RPMI7951 (cell line): Measurements from ENCODE around the gene CDH23. TPM values are rescaled to one million over a fixed set of nuclear protein-coding genes. Genes with fewer than 3 reads are reported as not detected.

ENCODE experiments used
- DNase-seq: peaks from one replicate; pipeline ENCODE4 v3.0.0-alpha.2; 2012; ENCODE audit warnings: low read depth
- total RNA-seq: library from RNA; depleted of rRNA; stranded (reverse); fragments of >200 nt; shearing (Covaris generic); gene quantifications from 2 replicates; pipeline ENCODE4 v1.2.3, GENCODE V29; 2014

CDH23 gene
- total RNA-seq, 1 experiment from 2014 or later: not detected

DNA sequence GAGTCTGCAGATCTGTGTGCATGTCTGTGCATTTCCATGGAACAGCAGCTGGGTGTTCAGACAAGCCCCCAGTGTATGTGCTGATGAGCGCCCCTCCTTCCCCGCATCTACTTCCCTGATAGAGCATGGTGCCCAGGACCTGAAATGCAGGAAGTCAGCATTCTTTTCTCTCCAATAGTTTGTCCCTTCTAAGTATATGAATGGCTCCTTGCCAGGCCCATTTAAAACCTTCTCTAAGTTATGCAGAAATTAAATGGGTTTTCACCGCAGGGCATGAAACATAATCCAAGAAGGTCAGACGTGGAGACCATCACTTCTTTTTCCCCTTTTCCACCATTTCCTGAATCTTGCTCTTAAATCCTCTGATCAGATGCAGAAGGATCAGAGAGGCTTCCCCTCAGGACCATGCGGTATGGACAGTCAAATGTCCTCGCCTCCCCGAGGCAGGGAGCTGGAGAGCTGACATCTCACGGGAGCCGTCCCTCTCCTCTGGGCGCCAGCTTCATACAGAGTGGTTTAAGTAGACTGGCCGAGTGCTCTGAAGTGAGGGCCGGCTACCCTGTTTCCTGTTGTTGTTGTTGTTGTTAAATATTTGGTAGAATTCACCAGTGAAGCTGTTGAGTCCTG is 167.6 kb downstream of the CDH23 start:
- DNase-seq: no peak

DNA sequence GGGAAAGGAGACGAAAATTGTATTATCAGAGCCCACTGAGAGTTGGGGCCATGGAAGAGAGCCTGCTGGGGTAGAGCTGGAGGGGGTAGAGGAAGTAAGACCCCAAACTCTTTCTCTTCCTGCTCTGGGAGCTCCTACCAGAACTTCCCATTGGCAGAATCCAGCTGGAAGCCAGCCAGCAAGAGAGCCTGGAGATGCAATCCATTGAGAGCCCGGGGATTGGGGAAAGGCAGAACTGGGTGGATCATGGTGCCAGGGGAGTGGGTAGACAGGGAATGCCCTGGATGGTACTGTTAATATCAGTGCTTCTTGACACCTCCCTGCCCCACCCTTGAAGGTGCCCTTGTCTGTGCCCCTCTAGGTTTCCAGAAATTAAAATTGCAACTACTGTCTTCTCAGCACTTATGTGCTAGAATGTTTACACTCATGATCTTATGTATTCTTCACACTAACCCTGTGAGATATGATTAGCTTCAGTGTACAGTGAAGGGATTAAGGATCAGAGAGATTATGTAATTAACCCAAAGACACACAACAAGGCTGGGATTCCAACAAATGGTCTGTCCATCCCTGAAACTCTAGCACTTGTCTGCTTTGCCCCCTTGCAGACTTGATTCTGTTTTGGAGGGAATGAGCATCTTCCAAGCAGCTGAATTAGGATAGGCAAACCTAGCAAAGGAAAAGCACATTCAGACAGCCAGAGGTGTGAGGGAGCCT is 168.7 kb downstream of the CDH23 start:
- DNase-seq: no peak

DNA sequence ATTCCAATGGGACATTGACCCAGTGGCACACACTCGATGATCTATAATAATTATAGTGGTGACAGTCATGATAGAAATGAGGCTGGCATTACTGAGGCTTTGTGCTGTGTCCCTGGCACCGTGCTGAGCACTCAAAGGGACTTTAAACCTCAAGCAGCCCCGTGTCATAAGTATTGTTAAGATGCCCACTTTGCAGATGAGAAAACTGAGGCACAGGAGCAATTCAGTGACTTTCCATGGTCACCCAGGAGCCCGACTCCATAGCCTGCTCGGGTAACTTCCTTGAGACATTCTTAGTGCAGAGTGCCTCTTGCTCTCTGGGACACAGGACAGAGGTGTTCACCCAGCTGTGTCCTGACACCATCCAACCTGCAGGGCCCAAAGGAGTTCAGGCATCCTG is 170.3 kb downstream of the CDH23 start:
- no peak for DNase-seq

DNA sequence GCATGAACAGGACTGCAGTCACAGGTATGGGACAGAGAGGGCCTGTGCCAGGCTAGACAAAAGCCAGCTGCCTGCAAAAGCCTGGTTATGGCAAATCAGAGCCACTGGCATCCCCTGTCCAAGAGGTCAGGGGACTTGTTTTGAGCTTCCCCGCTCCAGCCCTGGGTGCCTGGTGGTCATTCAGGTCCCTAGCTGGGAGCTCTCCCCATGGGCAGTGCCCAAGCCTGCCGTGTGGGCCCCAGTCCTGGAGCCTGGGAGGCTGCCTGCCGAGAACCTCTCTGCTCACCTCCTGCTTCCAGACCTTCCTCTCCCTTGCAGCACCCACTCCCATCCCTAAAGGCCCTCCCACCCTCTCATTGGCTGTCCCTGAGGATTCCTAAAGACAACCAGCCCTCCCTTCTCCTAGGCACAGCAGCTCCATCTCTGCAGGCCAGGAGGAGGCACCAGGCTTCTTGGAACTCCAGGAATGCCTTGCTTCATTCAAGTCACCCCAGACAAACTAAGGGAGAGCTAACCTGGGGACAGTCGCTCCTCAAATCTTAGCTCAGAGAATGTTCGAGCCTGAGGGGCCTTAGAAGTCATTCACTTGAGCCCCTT is 172.3 kb downstream of the CDH23 start:
- no peak for DNase-seq

DNA sequence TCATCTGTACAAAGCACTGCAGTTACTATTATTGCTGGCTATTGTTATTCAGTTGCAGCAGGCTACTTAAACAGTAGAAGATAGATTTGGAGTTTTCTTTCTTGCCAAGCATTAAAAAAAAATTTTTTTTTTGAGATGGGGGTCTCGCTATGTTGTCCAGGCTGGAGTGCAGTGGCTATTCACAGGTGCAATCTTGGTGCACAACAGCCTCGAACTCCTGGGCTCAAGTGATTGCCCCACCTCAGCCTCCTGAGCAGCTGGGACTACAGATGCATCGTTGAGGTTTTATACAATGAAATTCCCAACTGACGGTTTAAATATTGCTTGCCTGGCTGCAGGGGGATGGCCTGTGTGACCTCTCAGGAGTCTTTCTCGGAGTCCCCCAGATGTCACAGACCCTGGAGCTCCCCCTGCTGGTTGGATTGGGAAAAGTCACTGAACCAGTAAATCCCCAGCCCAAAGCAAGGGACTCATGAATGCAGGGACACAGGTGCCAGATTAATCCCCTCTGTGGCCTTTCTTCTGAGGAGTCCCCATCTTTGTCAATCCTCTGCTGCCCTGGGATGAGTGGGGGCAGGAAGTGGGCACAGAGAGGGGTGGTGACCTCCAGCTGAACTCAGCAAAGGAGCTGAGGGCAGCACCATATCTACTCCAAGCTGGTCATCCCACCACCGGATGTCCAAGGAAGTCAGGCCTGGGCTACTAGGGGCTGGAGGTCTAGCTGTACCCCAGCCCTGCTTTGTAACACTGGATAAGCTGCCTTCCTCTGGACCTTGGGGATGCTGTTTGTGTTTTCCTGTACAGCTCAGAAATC is 173.3 kb downstream of the CDH23 start:
- DNase-seq: peak; percentile 20

DNA sequence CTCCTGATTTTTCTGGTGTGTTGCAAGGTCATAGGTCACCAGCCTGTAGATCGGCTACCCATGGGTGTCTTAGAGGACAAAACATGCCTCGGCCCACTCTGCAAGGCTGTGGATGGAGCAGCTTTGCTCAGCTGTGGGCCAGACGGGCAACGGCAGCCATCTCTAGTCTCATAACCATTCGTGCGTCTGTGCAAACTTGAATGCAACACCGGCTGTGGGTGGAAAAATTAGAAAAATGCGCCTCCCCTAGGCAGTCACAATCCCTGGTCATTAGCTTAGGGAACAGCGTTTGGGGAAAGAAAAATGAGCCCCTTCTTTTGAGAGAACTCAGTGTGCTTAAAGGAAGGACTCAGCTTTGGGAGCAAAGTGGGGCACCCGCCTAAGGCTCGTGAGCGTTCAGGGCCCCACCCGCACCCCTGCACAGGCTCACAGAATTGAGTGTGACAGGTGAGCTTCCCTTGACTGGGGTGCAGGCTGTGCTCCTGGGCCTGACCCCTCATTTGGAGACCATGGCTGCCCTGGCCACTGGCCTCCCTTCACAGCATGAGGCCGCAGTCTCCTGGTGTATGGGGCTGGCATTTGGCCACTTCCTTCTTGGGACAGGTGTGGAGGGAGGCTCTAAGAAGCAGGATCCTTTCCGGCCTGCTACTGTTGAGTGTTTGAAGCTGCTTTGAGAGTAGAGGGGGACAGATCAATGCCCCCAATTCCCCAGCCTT is 174.9 kb downstream of the CDH23 start:
- DNase-seq: no peak

DNA sequence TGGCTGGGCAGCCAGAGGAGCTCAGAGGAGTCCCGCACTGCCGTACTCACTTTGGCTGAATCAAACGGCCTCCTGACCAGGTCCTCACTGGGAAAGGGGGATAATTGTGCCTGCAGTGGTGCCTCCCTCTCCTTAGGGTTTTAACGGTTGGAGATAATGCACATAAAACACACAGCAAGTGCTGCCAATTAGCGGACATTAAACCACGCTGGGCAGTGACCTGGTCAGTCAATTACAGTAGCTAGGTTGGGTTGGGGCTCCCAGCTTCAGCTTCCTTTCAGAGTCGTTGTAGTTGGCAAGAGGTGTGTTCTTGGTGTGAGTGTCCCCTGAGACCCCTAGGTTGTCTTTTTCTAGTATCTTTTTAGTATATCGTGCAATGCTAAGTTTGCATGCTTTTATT is 176.2 kb downstream of the CDH23 start:
- no peak for DNase-seq

DNA sequence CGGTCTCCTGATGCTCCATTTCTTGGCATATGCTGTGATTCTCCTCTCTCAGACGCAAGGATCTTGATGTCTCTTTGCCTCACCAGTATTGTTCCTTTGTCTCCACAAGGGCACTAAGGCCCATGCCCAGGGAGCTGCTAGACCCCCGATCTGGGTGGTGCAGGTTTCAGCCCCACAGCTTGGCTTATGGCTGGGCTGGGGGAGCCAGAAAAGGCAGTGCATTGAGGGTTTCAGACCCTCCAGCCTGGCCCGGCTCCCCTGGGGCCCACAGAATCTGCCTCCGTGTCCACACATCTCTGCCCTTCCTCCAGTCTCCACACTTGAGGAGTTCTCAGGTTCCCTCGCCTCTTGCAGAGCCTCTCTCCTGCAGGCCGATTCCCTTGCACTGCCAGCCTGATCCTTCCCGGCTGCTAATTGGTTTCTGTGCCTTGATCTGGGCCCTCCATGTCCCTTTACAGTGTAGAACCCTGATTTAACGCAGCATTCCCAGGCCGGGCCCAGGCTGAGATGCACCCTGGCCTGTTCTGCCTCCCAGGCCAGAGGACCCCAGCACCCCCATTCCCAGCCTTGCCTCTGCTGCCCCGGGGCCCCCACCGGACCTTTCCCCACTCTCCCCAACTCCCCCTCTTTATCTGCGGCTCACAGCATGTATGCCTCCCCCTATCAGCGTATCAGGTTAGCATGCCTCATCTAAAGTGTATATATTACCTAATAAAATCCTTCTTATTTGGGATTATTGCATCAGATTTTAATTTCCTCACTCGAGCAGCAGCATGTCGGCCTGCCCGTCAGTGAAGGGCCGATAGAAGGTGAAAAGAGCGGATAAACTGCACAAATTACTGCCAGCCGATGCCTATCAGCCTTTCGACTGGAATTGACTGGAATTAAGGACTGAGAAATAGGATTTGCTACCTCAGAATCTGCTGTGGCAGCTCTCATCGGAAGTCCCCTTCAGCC is 177.1 kb downstream of the CDH23 start:
- DNase-seq: no peak

DNA sequence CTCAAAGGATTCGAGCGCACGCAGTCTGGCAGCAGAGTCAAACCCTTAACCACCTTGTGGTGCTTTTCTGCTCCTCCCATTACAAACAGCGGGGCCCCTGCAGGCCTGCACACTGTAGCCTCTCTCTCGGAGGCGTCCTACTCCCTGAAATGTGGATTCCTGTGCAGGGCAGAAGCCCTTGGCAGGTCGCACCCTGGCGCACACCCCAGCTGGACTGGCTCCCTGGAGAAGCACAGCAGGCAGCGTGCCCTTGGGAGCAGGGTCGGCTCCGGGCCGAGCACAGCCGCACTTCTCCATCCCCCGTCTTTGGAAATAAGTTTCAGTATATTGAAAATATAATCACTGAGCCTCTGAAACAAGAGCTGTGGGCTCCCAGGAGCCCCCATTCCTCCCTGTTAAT is 178.7 kb downstream of the CDH23 start:
- DNase-seq: no peak

DNA sequence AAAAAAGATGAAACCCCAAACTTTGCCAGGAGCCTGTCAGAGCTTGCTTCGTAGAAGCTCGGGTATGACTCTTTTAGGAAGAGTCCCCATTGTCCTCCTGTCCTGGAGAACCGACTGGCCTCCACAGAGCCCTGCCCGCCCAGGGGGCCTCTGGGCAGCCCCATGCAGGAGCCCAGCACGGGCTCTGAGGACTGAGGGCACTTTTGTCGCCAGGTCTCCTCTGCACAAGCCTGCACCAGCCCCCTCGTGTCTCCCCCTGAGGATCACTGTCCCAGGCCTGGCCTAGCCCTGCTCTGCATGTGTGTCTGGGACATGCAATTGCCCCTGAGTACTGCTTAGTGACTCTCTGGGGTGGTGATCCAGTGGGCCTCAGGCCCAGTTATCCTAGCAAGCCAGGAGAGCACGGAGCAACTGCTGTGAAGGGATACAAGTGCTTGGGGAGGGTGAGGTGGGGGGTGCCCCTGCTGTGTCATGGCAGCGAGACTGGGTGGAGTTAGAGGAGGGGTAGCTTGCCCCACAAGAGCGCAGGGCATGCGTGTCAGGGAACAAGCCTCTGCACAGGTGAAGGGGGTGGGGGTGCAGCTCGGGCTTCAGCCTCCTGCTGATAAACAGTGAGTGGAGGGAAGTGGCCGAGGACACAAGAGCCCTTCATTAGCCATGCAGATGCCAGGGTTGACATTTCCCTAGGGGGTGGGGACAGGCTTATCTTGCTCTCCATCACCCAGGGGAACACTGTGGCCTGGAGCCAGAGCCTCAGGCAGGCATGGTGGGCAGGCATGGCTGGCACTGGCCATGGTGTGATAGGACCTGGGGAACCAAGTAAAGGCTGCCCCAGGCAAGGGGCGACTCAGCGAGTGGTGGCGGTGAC is 179.4 kb downstream of the CDH23 start:
- DNase-seq: no peak

DNA sequence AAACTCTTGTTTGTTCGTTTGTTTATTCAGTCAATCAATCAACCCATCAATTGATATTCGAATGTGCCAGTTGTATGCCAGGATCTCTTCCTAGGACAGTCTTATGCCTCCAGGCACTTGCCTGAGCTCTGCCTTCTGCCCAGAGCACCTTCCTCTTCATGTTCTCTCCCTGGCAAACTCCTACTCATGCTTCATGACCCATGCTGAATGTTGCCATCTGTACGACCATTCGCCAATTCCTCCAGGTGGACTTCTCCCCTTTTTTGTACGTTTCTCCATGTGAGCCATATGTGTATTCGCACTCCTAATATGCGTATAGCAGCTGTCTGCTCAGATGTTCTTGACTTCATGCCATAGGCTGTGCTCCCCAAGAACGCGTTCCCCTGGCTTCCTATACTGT is 180.1 kb downstream of the CDH23 start:
- no peak for DNase-seq

DNA sequence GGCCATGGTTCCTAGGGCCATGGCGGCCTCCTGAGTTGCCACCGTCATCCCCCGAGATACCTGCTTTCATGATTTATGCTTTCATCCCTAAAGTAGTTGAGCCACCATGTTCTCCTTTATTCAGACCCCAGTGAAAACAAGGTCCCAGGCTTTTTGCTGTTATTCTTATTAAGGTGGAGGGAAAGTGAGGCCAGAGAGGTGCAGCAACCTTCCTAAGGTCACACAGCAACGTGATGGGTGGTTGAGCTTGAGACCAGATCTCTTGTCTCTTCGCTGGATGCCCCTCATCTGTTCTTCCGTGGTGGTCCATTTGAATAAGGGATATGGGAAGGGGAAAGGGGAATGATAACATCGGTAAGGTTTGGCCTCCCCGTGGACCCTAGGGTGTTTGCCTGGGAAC is 180.6 kb downstream of the CDH23 start:
- DNase-seq: no peak

DNA sequence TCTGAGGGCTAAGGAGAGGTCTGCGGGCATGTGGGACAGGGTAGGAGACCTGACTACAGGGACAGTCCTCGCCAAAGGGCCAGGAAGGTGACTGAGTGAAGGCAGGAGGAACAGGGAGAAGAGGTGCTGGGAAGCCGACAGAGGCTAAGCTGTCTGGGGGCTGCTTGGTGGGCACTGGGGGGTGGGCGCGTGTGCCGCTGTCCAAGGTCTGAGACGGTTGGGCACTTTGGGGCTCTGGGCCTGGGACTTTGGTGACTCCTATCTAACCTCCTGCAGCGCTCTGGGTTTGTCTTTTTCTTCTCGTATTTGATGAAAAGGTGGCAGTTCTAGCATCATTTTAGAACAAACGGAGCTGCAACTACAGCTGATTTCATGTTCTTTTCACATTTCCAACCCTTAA is 181.3 kb downstream of the CDH23 start:
- DNase-seq: no peak

DNA sequence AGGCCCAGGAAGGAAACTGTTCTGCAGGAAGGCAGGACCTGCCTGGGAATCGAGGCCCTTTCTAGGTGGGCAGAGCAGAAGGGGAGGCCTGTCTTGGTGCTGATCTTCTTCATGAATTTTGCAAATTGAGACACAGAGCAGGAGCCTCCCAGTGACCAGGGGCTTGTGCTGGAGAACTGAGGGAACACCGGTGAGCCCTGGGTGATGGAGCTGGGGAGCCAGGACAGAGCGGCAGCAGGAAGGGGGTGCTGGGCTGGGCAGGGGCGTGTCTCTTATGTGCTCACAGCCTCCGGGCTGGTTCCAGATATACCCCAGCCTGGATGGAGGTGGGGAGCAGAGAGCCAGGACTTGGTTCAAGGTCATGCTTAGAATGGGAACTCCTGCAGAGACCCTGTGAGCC is 182.9 kb downstream of the CDH23 start:
- DNase-seq: no peak

DNA sequence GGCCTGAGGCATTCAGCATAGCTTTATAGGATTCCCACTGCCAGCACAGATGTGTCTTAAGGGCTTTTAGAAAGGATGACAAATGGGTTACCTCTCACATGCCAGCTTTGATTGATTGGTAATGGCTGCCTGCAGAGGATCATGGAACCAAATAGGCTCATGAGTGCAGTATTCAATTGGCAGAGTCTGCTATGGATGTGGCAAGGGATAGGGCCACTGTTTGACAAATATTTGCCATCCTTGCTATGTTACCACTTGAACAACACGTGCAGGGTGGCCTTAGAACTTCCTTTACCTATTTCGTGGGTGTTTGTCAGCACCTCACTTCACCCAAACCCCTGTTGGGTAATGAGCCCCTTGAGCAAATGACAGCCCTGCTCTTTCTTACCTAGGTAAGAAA is 183.7 kb downstream of the CDH23 start:
- no peak for DNase-seq

DNA sequence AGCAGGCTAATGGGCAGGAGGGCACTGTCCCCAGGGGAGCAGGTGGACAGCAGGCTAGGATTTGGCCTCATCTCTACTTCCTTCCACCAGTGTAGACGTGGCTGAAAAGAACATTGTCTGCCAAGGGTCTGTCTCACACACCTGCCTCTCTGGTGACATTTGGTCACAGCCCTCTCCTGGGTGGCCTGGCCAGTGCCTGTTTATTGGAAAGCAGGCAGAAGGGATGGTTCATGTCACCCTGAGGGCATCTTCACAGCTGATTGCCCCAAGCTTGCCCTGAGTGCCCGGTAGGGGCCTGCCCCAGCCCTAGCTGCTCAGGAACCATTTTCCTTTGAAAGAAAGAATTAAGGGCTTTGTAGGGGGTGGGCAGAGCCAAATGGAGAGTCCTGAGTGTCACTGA is 184.2 kb downstream of the CDH23 start:
- no peak for DNase-seq

DNA sequence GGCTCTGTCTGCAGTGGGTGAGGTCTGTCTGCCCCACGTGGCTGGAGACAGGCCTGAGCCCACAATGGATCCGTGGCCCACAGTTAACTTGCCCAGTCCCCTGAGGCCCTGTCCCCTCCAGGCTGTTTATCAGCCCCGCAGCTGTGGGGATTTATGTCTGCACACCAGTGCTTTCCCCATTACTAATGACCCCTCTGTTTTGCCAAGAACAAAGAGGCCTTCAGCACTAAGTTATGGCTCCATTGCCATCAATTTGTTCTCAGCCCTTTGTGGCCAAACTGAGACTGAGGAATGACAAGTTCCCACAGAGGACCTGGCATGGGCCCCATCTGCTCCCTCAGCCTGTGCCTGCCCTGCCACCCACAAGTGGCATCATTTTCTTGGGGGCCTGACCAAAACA is 184.7 kb downstream of the CDH23 start:
- DNase-seq: no peak

DNA sequence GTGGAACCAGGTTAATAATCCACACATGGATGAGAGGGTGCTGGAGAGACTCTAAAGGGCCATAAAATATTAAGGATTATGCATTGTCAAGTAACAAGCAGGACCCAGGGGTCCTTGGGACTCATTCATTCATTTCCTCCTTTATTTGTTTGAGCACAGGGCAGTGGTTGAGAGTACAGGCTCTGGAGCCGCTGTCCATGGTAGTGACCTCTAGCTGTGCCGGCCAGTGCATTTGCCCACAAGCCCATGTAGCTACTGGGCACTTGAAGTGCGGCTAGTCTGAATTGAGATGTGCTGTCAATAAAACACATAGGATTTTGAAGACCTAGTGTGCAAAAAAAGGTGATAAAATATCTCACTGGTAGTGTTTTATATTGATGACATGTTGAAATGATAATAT is 185.3 kb downstream of the CDH23 start:
- DNase-seq: peak; percentile 29
